Activated B cell treated with CpG ODN at 0.5 μM for 24 hours (primary cell): ENCODE data around the gene DBNL. TPM values are rescaled to one million over a fixed set of nuclear protein-coding genes. Genes with fewer than 3 reads are reported as not detected.

ENCODE experiments used
- ATAC-seq: fragments of 200-7000 bp; cut with Tn5 transposase; one replicate; pipeline ENCODE4 v1.10.0; 2021; ENCODE audit warnings: low read depth, mild to moderate bottlenecking, moderate library complexity
- CTCF ChIA-PET: fragments of 350-600 bp; sonication (Branson Sonifier 250); formaldehyde crosslinking; loops from one replicate; lab custom pipeline; 2021; ENCODE audit warnings: antibody characterized with exemption; lab: Charles Lee
- POLR2A ChIA-PET: fragments of 350-600 bp; sonication (Branson Sonifier 250); formaldehyde crosslinking; loops from one replicate; lab custom pipeline; 2021; ENCODE audit warnings: antibody characterized with exemption; lab: Charles Lee
- DNase-seq: peaks from one replicate; pipeline ENCODE4 v3.0.0; 2022
- H3K27ac Mint-ChIP-seq: one replicate; pipeline ENCODE4 v1.8.0; 2020; ENCODE audit warnings: mixed read lengths
- H3K27me3 Mint-ChIP-seq: one replicate; pipeline ENCODE4 v1.8.0; 2021; ENCODE audit warnings: mixed read lengths
- H3K36me3 Mint-ChIP-seq: one replicate; pipeline ENCODE4 v1.8.0; 2021; ENCODE audit warnings: low read depth, mixed read lengths
- H3K4me1 Mint-ChIP-seq: one replicate; pipeline ENCODE4 v1.8.0; 2021; ENCODE audit warnings: mixed read lengths
- H3K4me3 Mint-ChIP-seq: one replicate; pipeline ENCODE4 v1.8.0; 2020; ENCODE audit warnings: mild to moderate bottlenecking, mixed read lengths
- H3K9me3 Mint-ChIP-seq: one replicate; pipeline ENCODE4 v1.8.0; 2020; ENCODE audit warnings: mixed read lengths
- intact Hi-C: fragments of 100-400 bp; cut with micrococcal nuclease; formaldehyde crosslinking; loops from one replicate; pipeline ENCODE4 v1.15.1; 2024
- total RNA-seq: library from RNA; stranded (reverse); gene quantifications from 2 replicates; pipeline ENCODE4 v1.2.3, GENCODE V29; 2022
- TF ChIP-seq, protein P1 (sequence below): fragments of 200-600 bp; IDR thresholded peaks from one replicate; pipeline ENCODE4 v1.8.0; 2022; ENCODE audit warnings: antibody characterized with exemption, mild to moderate bottlenecking

Gene DBNL
- total RNA-seq, 1 donor from 2014 or later, result 210 TPM

DNA sequence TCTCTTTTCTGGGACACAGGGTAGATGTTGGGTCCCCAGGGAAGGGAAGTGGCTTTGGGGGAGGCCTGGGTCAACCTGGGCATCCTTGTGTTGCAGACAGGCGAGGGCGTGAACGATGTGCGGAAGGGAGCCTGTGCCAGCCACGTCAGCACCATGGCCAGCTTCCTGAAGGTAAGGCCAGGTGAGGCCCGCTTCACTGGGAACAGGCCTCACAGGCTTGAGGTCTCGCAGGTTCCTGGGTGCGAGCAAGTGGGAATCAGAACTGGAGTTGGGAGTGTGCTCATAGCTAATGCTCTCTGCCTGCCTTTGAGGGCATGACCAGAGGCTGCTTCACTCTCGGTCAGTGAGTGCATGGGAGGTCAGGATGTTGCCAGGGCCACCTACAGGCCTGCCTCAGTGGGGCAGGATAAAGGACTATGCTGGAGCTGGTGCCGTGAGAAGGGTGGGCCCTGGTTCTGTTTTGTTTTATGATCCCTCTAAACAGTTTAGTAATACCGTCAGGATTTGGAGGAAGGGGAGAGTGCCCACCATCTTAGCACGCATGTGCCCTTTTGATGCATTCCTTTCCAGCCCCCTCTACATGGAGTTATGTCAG is 8.4 kb downstream of the DBNL start:
- no peaks in the 10 kb centered on the region for H3K9me3 Mint-ChIP-seq
- DNase-seq (no peak), ATAC-seq (no peak)
- CTCF ChIA-PET, result no interaction called here
- intact Hi-C loops, result no loop called here
- H3K4me3 Mint-ChIP-seq, result no peak overlapping the region
- H3K27me3 Mint-ChIP-seq, result no peaks in the 10 kb centered on the region
- peaks cover 83% of the 10 kb centered on the region for H3K4me1 Mint-ChIP-seq
- POLR2A ChIA-PET, result interaction anchor here (0.7 kb wide), 3 partner anchors 8 to 13 kb away, joined by 4 to 8 read pairs (median 4); partner anchors contain the start of genes DBNL and PGAM2
- peak overlapping the region; percentile 35 for H3K27ac Mint-ChIP-seq
- H3K36me3 Mint-ChIP-seq, result peaks cover 88% of the 10 kb centered on the region
- TF ChIP-seq, protein P1, sequence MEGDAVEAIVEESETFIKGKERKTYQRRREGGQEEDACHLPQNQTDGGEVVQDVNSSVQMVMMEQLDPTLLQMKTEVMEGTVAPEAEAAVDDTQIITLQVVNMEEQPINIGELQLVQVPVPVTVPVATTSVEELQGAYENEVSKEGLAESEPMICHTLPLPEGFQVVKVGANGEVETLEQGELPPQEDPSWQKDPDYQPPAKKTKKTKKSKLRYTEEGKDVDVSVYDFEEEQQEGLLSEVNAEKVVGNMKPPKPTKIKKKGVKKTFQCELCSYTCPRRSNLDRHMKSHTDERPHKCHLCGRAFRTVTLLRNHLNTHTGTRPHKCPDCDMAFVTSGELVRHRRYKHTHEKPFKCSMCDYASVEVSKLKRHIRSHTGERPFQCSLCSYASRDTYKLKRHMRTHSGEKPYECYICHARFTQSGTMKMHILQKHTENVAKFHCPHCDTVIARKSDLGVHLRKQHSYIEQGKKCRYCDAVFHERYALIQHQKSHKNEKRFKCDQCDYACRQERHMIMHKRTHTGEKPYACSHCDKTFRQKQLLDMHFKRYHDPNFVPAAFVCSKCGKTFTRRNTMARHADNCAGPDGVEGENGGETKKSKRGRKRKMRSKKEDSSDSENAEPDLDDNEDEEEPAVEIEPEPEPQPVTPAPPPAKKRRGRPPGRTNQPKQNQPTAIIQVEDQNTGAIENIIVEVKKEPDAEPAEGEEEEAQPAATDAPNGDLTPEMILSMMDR, result no peak

DNA sequence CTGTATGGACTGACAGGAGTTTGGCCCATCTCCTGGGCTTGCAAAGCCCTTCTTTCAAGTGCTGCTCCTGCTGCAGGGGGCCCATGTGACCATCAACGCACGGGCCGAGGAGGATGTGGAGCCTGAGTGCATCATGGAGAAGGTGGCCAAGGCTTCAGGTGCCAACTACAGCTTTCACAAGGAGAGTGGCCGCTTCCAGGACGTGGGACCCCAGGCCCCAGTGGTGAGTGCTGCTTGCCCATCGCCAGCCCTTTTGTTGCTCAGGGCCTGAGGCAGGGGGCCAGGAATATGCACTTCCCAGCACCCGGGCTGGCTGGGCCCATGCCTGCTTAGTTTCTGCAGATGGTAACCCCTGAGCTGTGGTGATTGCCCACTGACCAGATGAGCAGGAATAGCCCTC is 12.2 kb downstream of the DBNL start:
- H3K9me3 Mint-ChIP-seq, result no peaks in the 10 kb centered on the region
- DNase-seq (peak; percentile 12), ATAC-seq (no peak)
- CTCF ChIA-PET, result no interaction called here
- H3K27me3 Mint-ChIP-seq, result no peaks in the 10 kb centered on the region
- intact Hi-C loops, result no loop called here
- peaks cover 95% of the 10 kb centered on the region for H3K36me3 Mint-ChIP-seq
- no peak overlapping the region for H3K4me3 Mint-ChIP-seq
- H3K27ac Mint-ChIP-seq, result peak overlapping the region; percentile 35
- TF ChIP-seq, protein P1, result no peak
- peaks cover 81% of the 10 kb centered on the region for H3K4me1 Mint-ChIP-seq
- POLR2A ChIA-PET, result interaction anchor here (1.2 to 2.9 kb wide), 2 partner anchors 10 to 13 kb away, joined by 5 to 37 read pairs; partner anchors contain the start of gene DBNL

DNA sequence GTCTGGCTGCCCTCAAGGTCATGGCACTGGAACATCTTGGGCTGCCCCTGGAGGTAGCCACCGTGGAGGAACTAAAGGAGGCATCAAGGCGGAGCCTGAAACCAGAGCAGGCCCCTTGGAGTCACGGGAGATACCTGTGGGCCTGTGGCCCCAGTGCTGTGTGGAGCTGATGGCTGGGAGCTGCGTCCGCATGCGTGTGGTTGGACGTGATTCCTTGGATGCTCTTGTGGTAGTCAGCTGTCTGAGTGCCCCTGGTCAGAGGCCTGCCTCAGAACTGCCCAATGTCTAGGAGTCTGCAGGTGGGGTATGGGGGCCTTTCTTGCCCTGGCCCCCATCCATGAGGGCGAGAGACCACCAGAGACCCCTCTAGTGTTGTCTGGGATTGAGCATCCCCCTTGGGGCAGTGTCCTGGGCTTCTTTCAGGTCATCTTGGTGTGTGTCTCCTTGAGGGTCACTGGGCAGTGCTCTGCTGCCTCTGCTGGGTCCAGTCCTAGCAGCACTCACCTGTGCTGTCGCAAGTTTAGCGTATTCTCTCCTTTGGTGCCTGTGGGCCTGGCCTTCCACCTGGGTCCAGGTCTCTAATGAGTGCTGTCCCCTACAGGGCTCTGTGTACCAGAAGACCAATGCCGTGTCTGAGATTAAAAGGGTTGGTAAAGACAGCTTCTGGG is 12.8 kb downstream of the DBNL start:
- no peak for ATAC-seq
- Mint-ChIP-seq H3K4me1 (peaks cover 79% of the 10 kb centered on the region), H3K4me3 (peak overlapping the region; percentile 28), H3K27ac (peak overlapping the region; percentile 98), H3K27me3 (no peaks in the 10 kb centered on the region), H3K36me3 (peaks cover 94% of the 10 kb centered on the region), H3K9me3 (no peaks in the 10 kb centered on the region)
- ChIA-PET CTCF (no interaction called here), POLR2A (interaction anchor here (1.2 to 2.9 kb wide), 2 partner anchors 10 to 13 kb away, joined by 5 to 37 read pairs; partner anchors contain the start of gene DBNL)
- TF ChIP-seq, protein P1, result no peak
- intact Hi-C loops, result no loop called here
- peak; percentile 8 for DNase-seq

DNA sequence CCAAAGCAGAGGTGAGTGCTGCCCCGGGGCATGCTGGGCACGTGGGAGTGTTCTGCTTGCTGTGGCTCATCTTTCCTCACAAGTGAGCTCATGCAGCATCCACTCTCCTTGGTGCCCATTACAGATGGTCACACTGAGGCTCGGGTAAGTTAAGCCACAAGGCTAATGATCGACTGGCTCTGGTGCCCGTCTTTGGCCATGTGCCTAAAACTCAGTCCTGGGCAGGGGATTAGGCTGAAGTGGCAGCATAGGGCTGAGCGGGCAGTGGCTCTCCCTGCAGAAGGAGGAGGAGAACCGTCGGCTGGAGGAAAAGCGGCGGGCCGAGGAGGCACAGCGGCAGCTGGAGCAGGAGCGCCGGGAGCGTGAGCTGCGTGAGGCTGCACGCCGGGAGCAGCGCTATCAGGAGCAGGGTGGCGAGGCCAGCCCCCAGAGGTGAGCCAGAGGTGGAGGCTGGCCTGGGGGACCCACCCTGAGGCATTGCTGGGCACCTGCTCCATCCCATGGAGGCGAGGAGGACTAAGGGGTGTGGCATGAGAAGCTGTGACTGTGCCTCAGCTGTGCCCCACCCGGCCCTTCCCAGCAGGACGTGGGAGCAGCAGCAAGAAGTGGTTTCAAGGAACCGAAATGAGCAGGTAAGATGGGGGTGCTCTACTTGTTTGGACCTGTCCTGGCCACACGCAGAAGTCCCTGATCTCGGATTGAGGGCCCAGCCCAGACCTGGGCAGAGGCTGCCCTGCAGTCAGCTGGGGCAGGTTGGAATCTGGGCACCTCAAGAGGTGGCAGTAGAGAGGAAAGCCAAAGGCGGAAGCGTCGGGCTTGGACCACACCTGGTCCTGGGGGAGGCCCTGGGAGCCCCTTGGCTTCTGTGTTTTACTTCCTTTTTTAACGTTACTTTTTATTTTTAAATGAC is 13.6 kb downstream of the DBNL start:
- Mint-ChIP-seq H3K9me3 (no peaks in the 10 kb centered on the region), H3K4me1 (peaks cover 75% of the 10 kb centered on the region), H3K4me3 (peak overlapping the region; percentile 82), H3K36me3 (peaks cover 90% of the 10 kb centered on the region), H3K27me3 (no peaks in the 10 kb centered on the region), H3K27ac (peak overlapping the region; percentile 98)
- TF ChIP-seq, protein P1, result no peak
- ChIA-PET POLR2A (interaction anchor here (0.6 to 2.9 kb wide), 11 partner anchors 9 to 143 kb away, joined by 3 to 37 read pairs (median 5); partner anchors contain the start of genes DBNL and YKT6), CTCF (no interaction called here)
- DNase-seq (peak; percentile 44), ATAC-seq (peak; percentile 56)
- intact Hi-C loops, result no loop called here
